Bronchial epithelial cell (primary cell): ENCODE data around the gene ANKMY1. TPM values are rescaled to one million over a fixed set of nuclear protein-coding genes. Genes with fewer than 3 reads are reported as not detected.

Source experiments
- DNase-seq: peaks from one replicate; pipeline ENCODE4 v3.0.0-alpha.2; 2010; ENCODE audit warnings: low read depth
- FAIRE-seq: peaks from 2 replicates; lab custom pipeline; 2011; peaks lifted over from hg19 to GRCh38; lab: Jason Lieb, UNC
- H3K27me3 ChIP-seq: 2 replicates; pipeline ENCODE4 v1.5.1; 2011; ENCODE audit warnings: low read length; ENCODE audit not compliant: control insufficient read depth, insufficient read depth
- H3K36me3 ChIP-seq: 2 replicates; pipeline ENCODE4 v1.5.1; 2011; ENCODE audit warnings: low read length; ENCODE audit not compliant: control insufficient read depth, insufficient read depth
- H3K4me3 ChIP-seq: 2 replicates; pipeline ENCODE4 v1.5.1; 2011; ENCODE audit warnings: mild to moderate bottlenecking, low read depth, low read length, control low read depth
- total RNA-seq: library from RNA; depleted of rRNA; stranded (reverse); fragments of >200 nt; gene quantifications from 2 replicates; pipeline ENCODE4 v1.2.1, GENCODE V29; 2014
- TF ChIP-seq, protein P1 (sequence below): IDR thresholded peaks from 2 replicates; pipeline ENCODE4 v1.5.1; 2011; ENCODE audit warnings: mild to moderate bottlenecking, moderate library complexity, low read length, control low read depth, inconsistent platforms; ENCODE audit not compliant: insufficient read depth, severe bottlenecking

The ANKMY1 gene
- total RNA-seq, 1 donor from 2014 or later = 15.8 TPM

DNA sequence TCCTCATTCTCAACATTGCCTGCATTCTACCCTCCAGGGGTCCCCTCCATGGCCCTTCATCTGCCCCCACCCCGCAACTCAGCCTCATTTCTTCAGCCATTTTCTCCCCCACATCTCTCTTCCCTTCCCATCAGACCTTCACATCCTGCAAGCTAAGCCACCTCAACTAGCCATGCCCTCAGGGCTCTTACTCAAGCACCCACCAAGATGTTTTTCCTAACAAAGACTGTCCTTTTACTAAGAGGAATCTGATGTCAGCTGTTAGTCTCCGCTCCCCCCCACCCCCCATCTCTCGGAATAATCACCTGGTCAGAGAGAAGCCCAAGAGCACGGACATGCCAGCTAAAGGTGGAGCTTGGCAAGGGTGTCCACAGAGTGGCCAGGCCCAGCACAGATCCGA, 24.0 kb upstream of the ANKMY1 start:
- Histone ChIP-seq H3K4me3 (no peak overlapping the region), H3K36me3 (peaks cover 13% of the 10 kb centered on the region), H3K27me3 (no peaks in the 10 kb centered on the region)
- TF ChIP-seq, protein P1, sequence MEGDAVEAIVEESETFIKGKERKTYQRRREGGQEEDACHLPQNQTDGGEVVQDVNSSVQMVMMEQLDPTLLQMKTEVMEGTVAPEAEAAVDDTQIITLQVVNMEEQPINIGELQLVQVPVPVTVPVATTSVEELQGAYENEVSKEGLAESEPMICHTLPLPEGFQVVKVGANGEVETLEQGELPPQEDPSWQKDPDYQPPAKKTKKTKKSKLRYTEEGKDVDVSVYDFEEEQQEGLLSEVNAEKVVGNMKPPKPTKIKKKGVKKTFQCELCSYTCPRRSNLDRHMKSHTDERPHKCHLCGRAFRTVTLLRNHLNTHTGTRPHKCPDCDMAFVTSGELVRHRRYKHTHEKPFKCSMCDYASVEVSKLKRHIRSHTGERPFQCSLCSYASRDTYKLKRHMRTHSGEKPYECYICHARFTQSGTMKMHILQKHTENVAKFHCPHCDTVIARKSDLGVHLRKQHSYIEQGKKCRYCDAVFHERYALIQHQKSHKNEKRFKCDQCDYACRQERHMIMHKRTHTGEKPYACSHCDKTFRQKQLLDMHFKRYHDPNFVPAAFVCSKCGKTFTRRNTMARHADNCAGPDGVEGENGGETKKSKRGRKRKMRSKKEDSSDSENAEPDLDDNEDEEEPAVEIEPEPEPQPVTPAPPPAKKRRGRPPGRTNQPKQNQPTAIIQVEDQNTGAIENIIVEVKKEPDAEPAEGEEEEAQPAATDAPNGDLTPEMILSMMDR = no peak
- DNase-seq = no peak
- FAIRE-seq = no peak

DNA sequence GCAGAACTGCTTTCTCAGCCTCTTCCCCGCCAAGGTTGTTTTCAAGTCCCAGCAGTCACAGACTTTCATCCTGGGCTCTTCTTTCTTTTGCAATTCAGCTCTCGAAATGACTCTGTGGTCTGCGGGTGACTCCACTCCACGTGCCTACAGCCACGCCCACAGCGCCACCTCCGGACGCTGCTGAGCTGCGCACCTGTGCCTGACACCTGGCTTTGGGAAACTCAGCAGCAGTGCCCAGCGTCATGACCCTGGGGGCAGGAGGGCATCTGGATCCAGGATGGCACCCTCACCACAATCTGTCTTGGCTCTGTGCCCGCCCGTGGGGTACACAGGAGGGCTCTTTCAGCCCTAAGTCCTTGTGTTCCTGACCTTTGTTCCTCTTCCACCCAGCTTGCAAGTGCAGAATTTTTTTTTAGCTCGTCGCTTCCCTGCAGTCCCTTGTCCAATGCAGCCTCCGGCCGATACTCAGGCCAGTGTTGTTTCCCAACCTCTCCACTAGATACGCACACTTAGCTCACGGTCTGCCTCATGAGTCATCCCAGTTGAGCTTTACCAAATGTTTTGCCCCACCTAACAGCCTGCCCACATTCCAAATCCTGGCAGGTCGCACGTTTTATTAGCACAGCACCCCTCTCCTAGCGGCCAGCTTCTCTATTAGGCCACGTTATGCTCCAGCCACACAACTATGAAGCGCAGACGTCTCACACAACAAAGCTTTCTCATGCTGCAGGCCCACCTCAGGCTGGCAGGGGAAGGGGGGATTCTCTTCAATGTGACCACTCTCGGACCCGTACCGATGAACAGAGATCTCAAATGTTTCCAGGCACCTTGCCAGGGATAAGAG, 22.2 kb upstream of the ANKMY1 start:
- TF ChIP-seq, protein P1 = peak; percentile 61
- Histone ChIP-seq H3K36me3 (peaks cover 15% of the 10 kb centered on the region), H3K27me3 (no peaks in the 10 kb centered on the region), H3K4me3 (no peak overlapping the region)
- FAIRE-seq (peak; percentile 98), DNase-seq (peak; percentile 83)

DNA sequence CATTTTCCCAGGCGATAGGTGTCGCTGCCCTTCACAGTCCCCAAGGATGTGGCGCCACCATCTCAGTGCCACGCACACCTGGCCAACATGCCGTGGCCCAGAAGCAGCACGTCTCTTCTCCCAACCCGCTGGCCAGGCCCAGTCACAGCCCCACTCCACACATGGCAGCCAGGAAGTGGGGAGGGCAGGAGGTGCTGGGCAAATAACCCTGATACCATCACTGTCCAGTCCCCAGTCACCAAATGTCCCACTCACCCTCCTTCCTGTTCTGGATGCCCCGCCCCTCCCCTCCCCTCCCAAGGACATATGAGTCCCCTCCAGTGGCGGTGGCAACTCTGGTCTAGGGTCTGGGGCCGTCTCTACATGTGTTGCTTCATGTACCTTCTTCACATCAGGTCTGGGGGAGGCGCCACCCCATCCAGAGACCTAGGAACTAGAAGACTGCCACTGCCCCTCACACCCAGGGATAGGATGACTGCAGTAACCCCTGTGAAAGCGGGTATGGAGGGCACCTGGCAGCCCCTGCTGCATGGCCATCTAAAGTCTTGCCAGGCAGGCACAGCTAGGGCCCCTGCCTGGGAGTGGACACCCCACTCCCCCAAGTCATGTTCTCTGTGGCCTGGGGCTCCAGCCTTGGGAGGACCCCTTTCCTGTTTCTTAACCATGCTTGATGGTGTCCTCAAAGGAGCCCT, 21.4 kb upstream of the ANKMY1 start:
- FAIRE-seq = no peak
- DNase-seq = no peak
- H3K27me3 ChIP-seq = no peaks in the 10 kb centered on the region
- H3K36me3 ChIP-seq = peaks cover 13% of the 10 kb centered on the region
- no peak overlapping the region for H3K4me3 ChIP-seq
- TF ChIP-seq, protein P1 = no peak

DNA sequence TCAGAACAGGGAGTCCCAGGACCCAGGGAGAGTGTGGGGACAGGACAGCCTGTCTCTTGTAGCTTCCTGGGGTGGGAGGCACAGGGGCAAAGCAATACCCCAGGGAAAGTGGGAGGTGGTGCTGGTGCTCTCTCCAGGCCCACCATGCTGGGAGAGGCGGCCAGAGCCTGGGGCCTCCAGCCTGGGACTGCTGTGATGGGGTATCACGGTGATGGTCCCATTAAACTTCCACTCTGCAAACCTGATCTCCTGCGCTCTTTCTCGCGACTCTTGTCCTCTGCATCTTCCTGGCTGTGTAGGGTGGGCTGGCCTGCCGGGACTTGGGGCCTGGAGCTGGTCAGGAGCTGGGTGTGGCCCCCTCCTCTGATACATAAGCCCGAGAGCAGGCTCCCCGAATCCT, 20.7 kb upstream of the ANKMY1 start:
- peaks cover 13% of the 10 kb centered on the region for H3K36me3 ChIP-seq
- no peaks in the 10 kb centered on the region for H3K27me3 ChIP-seq
- FAIRE-seq = peak; percentile 40
- no peak overlapping the region for H3K4me3 ChIP-seq
- TF ChIP-seq, protein P1 = no peak
- DNase-seq = no peak

DNA sequence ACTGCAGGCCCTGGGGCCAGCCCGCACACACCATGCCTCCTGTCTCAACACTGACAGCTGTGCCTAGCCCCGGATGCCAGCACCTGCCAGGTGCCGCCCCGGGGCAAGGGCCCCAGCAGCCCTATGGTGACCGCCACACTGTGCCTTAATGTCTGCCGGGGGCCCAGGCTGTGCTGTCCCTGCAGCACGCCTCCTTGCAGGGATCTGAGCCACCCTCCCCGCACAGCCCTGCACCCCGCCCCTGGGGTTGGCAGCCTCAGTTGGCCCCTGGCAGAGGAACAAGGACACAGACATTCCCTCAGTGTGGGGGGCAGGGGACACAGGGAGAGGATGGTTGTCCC, 20.3 kb upstream of the ANKMY1 start:
- FAIRE-seq = no peak
- Histone ChIP-seq H3K36me3 (peaks cover 13% of the 10 kb centered on the region), H3K27me3 (no peaks in the 10 kb centered on the region), H3K4me3 (no peak overlapping the region)
- TF ChIP-seq, protein P1 = no peak
- no peak for DNase-seq
